Measurements from ENCODE around the gene ACVR1.

The ACVR1 gene

DNA sequence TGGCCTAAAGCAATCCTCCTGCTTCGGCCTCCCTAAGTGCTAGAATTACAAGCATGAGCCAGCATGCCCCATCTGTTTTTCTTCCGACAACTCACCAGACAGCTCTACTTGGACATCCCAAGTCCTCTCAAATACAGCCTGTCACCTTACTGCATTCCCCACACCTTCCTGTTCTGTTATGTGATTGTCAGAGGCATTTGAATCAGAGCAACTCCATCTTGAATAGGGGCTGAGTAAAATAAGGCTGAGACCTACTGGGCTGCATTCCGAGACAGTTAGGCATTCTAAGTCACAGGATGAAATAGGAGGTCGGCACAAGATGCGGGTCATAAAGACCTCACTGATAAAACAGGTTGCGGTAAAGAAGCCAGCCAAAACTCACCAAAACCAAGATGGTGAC, 17.3 kb downstream of the ACVR1 start:
- Histone ChIP-seq H4K20me1 (ENCODE audit: insufficient read depth, low read length) (no peaks in the 10 kb centered on the region), H3K9me3 (ENCODE audit: insufficient read depth, low read length, severe bottlenecking) (no peaks in the 10 kb centered on the region), H3K4me1 (ENCODE audit: insufficient read depth, low read length) (no peaks in the 10 kb centered on the region), H3K27ac (ENCODE audit: low read length) (no peak overlapping the region), H3K4me3 (ENCODE audit: low read depth in 1 of 2, low read length in 2 of 2) (no peak overlapping the region), H3K27me3 (ENCODE audit: insufficient read depth, low read length, poor library complexity) (no peaks in the 10 kb centered on the region), H3K4me2 (ENCODE audit: insufficient read depth, low read length) (no peak overlapping the region), H3K79me2 (ENCODE audit: insufficient read depth, low read length) (no peaks in the 10 kb centered on the region), H3K36me3 (ENCODE audit: insufficient read depth, low read length) (no peaks in the 10 kb centered on the region), H3K9ac (ENCODE audit: low read depth, low read length) (no peak overlapping the region), H2AFZ (ENCODE audit: low read depth, low read length) (no peak overlapping the region)
- no peak for DNase-seq
- no peak for ATAC-seq (ENCODE audit: insufficient read depth, low read depth)
- TF ChIP-seq, protein P1, sequence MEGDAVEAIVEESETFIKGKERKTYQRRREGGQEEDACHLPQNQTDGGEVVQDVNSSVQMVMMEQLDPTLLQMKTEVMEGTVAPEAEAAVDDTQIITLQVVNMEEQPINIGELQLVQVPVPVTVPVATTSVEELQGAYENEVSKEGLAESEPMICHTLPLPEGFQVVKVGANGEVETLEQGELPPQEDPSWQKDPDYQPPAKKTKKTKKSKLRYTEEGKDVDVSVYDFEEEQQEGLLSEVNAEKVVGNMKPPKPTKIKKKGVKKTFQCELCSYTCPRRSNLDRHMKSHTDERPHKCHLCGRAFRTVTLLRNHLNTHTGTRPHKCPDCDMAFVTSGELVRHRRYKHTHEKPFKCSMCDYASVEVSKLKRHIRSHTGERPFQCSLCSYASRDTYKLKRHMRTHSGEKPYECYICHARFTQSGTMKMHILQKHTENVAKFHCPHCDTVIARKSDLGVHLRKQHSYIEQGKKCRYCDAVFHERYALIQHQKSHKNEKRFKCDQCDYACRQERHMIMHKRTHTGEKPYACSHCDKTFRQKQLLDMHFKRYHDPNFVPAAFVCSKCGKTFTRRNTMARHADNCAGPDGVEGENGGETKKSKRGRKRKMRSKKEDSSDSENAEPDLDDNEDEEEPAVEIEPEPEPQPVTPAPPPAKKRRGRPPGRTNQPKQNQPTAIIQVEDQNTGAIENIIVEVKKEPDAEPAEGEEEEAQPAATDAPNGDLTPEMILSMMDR (IDR thresholded peaks at IDR 0.05; ENCODE audit: borderline replicate concordance, extremely low read depth, low read length, poor library complexity, severe bottlenecking) = no peak
- no peak for TF ChIP-seq EZH2 (IDR thresholded peaks at IDR 0.05; ENCODE audit: borderline replicate concordance, low read depth, low read length, severe bottlenecking)

DNA sequence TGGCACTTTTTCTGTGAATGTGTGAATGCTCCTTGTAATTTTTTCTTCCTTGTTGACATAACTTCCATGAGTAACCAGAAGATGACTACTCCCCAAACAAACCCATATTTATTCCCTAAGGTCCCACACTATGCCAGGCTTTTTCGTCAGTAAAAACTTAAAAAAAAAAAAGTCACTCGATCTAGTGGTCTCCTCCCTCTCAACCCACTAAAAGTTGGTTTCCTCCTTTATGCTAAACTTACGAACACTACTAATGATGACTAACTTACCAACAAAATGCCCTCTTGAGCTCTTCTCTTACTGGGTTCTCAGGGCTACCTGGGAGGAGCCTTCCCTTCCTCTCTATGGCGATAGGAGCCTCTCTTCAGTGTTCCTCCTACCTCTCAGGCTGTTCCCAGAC, 18.2 kb downstream of the ACVR1 start:
- no peak for TF ChIP-seq EZH2 (IDR thresholded peaks at IDR 0.05; ENCODE audit: borderline replicate concordance, low read depth, low read length, severe bottlenecking)
- TF ChIP-seq, protein P1 (IDR thresholded peaks at IDR 0.05; ENCODE audit: borderline replicate concordance, extremely low read depth, low read length, poor library complexity, severe bottlenecking) = no peak
- H4K20me1 ChIP-seq (ENCODE audit: insufficient read depth, low read length) = no peaks in the 10 kb centered on the region
- no peak overlapping the region for H3K27ac ChIP-seq (ENCODE audit: low read length)

DNA sequence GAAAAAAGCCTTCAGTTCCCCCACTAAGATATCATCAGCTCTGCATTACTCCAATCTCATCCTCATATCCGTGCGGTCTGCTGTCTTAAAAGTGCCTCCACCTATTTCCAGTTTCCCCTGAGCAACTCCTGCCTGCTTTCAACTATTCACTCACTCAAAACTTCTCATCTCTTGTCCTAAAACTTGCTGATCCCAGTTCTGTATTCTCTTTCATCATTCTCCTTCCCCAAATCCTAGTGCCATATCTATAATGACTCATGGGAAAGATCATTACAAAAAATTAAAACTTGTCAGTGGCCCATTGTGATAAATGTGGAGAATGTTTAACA, 20.0 kb downstream of the ACVR1 start:
- no peak overlapping the region for H3K27ac ChIP-seq (ENCODE audit: low read length)
- H3K4me2 ChIP-seq (ENCODE audit: insufficient read depth, low read length) = no peak overlapping the region
- TF ChIP-seq EZH2 (IDR thresholded peaks at IDR 0.05; ENCODE audit: borderline replicate concordance, low read depth, low read length, severe bottlenecking) = no peak
- TF ChIP-seq, protein P1 (IDR thresholded peaks at IDR 0.05; ENCODE audit: borderline replicate concordance, extremely low read depth, low read length, poor library complexity, severe bottlenecking) = no peak

More for the DNA sequence above, 18.2 kb downstream of the ACVR1 start:
- Histone ChIP-seq H3K79me2 (ENCODE audit: insufficient read depth, low read length) (no peaks in the 10 kb centered on the region), H2AFZ (ENCODE audit: low read depth, low read length) (no peak overlapping the region), H3K4me1 (ENCODE audit: insufficient read depth, low read length) (no peaks in the 10 kb centered on the region), H3K36me3 (ENCODE audit: insufficient read depth, low read length) (no peaks in the 10 kb centered on the region), H3K9ac (ENCODE audit: low read depth, low read length) (no peak overlapping the region), H3K4me2 (ENCODE audit: insufficient read depth, low read length) (no peak overlapping the region), H3K9me3 (ENCODE audit: insufficient read depth, low read length, severe bottlenecking) (no peaks in the 10 kb centered on the region), H3K27me3 (ENCODE audit: insufficient read depth, low read length, poor library complexity) (no peaks in the 10 kb centered on the region), H3K4me3 (ENCODE audit: low read depth in 1 of 2, low read length in 2 of 2) (no peak overlapping the region)
- DNase-seq (no peak), ATAC-seq (ENCODE audit: insufficient read depth, low read depth) (no peak)

DNA sequence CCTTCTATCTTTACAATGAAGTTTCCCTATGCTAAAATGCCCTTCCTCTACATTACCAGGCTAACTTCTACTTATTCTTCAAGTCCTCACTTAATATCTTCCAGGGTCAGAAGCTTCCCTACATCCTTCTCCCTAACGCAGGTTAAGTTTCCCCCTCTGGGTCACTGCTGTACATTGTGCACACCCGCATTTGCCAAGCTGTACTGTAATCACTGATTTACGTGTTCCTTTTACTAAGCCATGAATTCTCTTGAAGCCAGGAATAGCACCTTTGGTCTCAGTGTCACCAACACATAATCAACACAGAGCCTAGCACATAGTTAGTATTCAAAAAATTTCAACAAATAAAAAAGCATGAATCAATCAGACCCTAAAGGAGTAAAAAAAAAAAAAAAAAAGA, 22.3 kb downstream of the ACVR1 start:
- ATAC-seq (ENCODE audit: insufficient read depth, low read depth) (no peak), DNase-seq (no peak)
- Histone ChIP-seq H2AFZ (ENCODE audit: low read depth, low read length) (no peak overlapping the region), H3K4me1 (ENCODE audit: insufficient read depth, low read length) (no peaks in the 10 kb centered on the region), H3K79me2 (ENCODE audit: insufficient read depth, low read length) (no peaks in the 10 kb centered on the region), H3K4me2 (ENCODE audit: insufficient read depth, low read length) (no peak overlapping the region), H4K20me1 (ENCODE audit: insufficient read depth, low read length) (no peaks in the 10 kb centered on the region), H3K27ac (ENCODE audit: low read length) (no peak overlapping the region), H3K27me3 (ENCODE audit: insufficient read depth, low read length, poor library complexity) (no peaks in the 10 kb centered on the region), H3K4me3 (ENCODE audit: low read depth in 1 of 2, low read length in 2 of 2) (no peak overlapping the region), H3K9ac (ENCODE audit: low read depth, low read length) (no peak overlapping the region), H3K9me3 (ENCODE audit: insufficient read depth, low read length, severe bottlenecking) (no peaks in the 10 kb centered on the region), H3K36me3 (ENCODE audit: insufficient read depth, low read length) (no peaks in the 10 kb centered on the region)
- TF ChIP-seq, protein P1 (IDR thresholded peaks at IDR 0.05; ENCODE audit: borderline replicate concordance, extremely low read depth, low read length, poor library complexity, severe bottlenecking) = no peak
- no peak for TF ChIP-seq EZH2 (IDR thresholded peaks at IDR 0.05; ENCODE audit: borderline replicate concordance, low read depth, low read length, severe bottlenecking)

More for the DNA sequence above, 20.0 kb downstream of the ACVR1 start:
- Histone ChIP-seq H3K79me2 (ENCODE audit: insufficient read depth, low read length) (no peaks in the 10 kb centered on the region), H3K27me3 (ENCODE audit: insufficient read depth, low read length, poor library complexity) (no peaks in the 10 kb centered on the region), H3K9ac (ENCODE audit: low read depth, low read length) (no peak overlapping the region), H3K4me3 (ENCODE audit: low read depth in 1 of 2, low read length in 2 of 2) (no peak overlapping the region), H4K20me1 (ENCODE audit: insufficient read depth, low read length) (no peaks in the 10 kb centered on the region), H3K36me3 (ENCODE audit: insufficient read depth, low read length) (no peaks in the 10 kb centered on the region), H2AFZ (ENCODE audit: low read depth, low read length) (no peak overlapping the region), H3K9me3 (ENCODE audit: insufficient read depth, low read length, severe bottlenecking) (no peaks in the 10 kb centered on the region), H3K4me1 (ENCODE audit: insufficient read depth, low read length) (no peaks in the 10 kb centered on the region)
- DNase-seq (no peak), ATAC-seq (ENCODE audit: insufficient read depth, low read depth) (no peak)
